ENCODE measurements around the gene KRT33B.

KRT33B gene

DNA sequence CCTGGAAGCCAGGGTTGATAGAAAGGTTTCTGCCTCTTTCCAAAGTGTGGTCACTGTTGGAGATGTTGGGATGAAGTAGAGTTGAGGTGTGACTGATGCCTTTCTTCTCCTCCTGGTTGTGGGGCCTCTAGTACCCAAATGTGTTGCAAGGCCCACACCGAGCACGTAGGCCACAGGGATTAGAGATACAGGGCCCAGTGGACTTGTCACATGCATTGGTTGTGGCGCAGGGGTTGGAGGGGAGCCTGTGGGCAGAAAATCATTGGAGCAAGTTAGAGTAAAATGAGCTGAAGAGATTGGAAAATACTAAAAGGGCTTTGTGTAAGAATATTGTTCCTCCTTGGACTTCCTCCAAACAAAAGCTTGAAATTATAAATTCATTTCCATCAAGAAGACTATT, 23.6 kb downstream of the KRT33B start:
- no peak for DNase-seq

DNA sequence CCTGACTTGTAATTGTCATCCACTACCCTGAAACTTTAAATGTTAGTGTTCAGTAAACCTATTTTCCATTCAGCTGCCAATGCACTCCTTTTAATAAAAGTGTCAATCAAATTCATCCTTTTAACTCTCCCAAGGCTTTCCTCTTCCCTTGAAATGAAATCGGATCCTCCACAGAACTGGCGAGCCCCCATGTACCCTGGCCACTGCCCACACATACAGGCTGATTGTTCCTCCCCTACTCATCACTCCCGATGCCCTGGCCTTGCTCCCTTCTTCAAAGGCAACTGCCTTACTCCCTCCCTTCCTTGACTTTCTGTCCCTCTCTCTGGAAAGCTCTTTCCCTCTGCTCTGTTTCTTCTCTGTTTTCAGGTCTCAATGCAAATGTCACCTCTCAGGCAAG, 26.6 kb downstream of the KRT33B start:
- no peak for DNase-seq

DNA sequence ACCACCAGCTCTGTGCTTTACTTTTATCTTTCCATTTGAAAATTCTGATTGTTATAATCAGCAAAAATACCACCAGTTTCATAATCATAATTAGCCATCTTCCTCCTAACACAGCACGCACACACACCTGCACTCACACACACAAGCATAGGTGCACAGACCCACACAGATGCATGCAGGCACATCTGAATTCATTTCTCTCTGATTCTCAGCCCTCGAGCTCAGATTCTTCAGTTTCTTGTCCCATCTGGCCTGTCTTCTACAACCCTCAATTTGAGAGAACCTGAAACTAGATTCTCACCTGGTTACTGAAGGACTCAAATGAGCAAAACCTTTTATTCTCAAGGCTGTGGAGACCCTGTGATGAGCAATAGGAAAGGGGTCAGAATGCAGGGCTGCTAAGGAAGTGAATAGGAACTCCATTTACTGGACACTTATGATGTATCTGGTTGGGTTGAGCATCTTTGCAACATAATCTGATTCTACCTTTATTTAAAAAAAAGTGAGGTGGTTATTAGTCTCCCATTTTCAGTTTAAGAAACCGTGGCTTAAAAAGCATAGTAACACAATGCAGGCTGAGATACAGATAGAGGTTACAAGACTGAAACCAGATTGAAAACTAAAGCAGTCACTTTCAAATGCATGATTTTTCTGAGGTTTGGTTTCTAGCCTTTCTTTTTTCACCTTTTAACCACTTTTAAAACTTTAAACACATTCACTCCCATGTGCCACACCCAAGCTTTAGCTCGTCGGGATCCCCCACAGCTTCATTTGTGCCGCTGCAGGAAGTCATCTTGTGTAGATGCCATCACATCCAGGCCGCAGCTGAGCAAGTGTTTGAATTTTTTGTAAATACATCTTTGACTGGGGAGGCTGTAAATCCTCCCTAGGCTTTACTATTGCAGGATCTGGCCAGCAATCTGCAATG, 28.4 kb downstream of the KRT33B start:
- no peak for DNase-seq

DNA sequence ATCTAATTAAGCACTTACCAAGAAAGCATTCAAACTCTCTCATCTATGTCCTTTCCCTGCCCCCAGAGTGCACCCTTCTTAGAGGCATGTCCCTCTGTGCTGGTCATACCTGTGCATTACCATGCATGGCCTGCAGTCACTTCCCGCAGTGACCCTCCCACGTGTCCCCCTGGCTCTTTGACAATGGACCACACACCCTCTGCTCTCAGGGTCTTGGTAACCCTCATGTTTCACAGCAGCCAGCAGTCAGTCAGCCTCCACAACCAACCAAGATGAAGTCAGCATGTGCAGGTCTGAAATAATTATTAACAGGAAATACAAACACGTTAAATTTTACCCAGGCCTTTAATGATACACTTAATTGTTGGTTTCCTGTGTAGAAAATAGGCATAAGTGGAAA, 29.1 kb downstream of the KRT33B start:
- no peak for DNase-seq

DNA sequence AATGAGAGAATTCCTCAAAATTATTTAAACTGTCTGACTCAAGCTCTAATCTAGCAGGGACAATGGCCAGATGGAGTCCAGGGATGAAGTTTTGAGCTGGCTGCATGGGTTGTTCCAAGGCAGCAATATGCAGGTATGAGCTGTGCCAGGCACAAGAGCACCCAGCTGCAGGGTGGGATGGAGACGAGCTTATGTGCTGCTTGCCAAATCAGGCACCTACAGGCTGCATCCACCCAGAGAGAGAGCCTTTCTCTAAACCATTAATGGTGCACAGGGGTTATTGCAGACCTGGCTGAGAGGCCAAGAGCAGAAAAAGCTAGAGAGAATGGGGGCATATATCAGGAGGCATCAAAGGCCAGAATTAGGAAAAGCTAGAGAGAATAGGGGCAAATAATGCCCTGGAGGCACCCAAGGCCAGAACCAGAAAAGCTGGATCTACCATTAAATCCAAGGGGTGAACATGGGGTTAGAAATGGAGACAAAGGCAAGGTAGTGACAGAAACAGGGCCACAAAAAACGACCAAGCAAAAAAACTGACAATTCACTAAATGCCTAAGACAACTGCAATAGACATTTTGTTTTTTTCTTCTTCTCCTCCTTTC, 29.9 kb downstream of the KRT33B start:
- no peak for DNase-seq

DNA sequence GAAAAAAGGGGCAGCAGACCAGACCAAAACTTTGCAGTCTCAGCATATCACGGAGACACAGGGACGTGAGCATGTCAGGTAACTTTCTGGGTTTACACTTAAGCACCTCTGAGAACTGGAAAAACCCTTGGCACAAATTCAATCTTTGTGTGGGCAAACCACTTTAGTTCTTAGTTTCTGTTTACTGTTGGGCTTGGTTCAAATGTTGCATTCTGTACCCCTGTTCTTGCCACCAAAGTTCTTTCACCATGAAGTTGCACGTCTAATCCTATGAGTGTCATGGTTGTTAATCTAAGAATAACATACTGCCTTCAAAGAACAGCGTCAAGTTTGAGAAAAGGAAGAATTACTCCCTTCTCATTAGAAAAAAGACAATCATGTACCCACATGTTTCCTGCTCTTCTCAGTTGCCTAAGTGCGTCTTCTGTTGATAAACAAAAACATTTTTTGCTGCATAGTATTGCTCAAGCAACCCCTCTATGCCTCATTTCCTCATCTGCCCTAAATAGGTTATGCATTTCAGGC, 30.6 kb downstream of the KRT33B start:
- DNase-seq = no peak

DNA sequence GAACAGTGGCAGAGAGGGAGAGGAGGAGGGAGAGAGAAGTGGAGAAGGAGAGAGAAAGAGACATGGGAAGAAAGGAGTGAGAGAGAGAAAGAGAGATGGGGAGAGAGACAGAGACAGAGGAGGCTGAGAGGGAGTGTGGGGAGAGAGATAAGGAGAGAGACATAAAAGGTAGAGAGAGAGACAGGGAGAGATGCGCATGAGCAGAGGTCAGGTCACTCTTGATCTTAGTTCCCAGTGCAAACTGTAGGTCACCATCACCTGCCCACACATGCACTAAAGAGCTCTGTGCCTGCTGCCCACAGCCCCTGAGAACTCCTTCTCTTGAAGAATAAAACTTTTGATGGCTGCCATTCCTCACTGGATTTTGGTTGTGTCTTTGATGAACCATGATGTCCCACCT, 33.9 kb downstream of the KRT33B start:
- no peak for DNase-seq

DNA sequence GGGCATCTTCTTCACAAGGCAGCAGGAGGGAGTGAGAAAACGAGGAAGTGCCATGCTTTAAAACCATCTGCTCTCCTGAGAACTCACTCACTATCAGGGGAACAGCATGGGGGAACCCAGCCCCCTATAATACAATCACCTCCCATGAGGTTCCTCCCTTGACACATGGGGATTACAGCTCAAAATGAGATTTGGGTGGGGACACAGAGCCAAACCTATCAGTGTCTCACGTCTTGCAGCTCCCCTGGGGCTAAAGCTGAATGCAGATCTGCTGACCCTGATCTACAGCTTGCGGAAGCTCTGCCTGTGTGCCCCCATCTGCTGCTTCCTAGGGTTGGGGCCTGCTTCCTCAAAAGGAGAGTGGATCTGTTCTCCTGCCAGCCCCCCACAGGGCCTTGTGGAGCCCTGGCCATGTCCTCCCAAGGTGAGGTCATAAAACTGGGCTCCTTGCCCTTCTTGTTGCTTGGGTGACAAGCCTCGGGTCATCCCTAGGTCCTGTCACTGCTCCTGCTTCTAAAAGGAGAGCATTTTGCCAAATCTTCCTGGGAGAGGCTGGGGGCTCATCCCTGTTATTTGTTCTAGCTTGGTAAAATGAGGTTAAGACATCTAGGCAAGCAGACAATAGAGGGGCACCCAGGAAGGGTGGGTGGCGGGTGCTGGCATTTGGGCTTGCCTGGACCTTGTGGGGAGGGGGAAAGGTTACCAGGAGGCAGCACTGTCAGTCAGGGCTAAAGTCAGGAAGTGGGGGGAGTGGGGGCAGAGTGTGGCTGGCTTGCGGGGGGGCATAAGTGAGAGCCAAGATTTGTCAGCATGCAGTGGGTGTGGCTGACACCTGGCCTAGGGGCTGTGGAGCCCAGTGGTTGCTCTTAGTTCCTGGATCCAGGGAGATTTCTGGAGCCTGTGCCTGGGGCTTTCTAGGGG, 35.0 kb downstream of the KRT33B start:
- no peak for DNase-seq

DNA sequence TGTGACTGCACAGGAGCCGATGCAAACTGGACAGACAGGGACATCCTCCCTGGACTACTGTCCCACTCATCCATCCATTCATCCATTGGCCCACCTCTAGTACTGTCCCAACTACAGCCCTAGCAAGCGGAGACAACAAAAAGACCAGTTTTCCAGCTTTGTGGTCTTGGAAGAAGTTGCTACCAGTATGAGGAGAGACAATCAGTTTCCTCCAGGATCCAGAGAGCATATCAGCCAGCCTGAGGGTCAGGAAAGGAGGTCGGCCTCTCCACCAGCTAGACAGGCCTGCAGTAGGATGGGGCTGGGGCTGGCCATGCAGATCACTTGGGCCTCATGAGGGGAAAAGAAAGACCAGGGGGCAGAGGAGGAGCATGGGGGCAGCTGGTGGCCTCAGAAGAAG, 35.8 kb downstream of the KRT33B start:
- DNase-seq = no peak

DNA sequence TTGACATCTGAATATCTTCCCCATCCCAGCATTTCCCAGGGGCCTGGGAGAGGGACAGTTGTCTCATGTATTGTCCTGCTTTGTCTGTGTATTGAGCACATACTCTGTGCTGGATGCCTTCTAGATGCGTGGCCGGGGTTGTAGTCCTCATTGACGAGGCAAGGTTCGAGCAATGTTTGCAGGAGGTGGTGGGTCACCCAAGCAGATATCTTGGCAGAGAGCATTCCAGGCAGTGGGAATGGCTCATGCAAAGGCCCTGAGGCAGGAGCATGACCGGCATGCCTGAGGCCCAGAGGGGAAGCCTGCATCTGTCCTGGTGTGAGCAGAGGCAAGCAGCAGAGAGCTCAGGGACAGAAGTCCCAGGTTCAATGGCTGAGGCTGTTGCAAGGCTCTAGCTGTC, 36.5 kb downstream of the KRT33B start:
- no peak for DNase-seq

DNA sequence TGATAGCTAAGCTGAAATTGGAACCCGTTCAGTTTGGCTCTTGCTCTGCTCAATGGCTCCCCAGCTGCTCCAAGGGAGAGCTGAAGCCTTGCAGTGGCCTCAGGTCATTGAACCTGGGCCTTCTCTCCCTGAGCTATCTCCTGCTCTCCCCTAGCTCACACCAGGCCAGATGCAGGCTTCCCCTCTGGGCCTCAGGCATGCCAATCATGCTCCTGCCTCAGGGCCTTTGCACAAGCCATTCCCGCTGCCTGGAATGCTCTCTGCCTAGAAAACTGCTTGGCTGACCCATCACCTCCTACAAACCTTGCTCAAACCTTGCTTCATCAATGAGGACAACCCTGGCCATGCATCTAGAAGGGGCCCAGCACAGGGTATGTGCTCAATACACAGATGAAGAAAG, 37.4 kb downstream of the KRT33B start:
- no peak for DNase-seq

DNA sequence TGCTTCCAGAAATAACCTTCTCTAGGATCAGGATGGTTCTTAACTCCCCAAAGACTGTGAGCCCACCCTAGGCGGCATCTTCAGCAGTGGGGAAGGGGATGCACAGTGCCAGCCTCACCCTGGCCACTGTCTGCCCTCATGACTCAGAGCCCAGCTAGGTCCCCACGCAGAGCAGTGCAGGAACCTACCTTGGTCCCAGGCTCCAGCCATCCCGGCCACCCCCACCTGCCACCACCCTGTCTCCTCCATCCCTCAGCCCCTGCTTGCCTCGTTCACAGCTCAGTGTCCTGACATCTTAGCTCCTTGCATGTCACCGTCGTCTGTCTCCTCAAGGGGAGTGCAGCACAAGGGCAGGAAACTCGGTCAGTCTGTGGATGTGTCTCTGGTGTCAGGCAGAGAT, 38.0 kb downstream of the KRT33B start:
- no peak for DNase-seq

DNA sequence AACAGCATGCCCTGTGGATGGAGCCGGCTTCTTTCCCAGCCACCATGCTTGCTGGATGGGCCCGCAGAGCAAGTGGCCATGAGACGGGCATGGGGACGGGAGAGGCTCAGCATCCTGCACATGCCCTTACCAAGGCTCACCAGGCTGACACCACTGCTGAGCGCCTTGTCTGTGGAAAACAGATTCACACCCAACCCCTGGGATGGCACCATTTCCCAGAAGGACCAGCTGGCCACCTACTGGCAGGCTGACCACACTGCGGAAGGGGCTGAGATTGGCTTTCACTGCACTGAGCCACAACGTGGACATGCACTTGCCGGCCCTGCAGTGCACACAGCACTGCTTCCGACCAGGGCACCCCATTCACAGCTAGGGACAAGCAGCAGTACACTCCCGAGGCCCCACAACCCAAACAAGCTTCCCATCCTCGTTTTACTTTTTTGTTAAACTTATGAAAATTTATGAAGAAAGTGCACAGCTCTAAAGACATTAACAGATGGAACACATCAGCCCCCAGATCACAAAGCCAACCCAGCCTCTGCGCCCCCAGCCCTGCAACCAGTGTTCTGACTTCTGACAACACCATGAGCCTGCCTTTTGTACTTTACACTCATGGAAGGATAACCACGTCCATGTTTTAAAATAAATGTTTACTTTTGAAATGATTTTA, 40.2 kb downstream of the KRT33B start:
- DNase-seq = no peak

DNA sequence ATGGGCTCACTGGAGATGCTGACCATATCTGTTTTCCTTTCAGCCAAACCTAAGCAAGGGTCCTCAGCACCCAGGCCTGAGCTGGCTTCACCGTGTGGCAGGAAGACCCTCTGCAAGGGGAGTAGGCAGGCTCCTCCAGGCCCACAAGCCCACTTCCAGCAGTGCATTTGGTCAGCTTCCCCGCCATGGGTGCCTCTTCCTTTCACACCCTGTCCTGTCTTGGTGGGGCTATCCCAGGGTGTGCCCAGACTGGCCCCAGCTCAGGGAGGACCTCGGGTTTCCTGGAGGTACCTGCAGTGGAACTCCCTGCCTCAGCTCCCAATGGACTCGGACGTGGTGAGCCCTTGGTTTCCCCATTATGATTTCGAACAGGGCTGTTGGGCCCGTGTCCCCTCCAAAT, 41.4 kb downstream of the KRT33B start:
- DNase-seq = no peak

DNA sequence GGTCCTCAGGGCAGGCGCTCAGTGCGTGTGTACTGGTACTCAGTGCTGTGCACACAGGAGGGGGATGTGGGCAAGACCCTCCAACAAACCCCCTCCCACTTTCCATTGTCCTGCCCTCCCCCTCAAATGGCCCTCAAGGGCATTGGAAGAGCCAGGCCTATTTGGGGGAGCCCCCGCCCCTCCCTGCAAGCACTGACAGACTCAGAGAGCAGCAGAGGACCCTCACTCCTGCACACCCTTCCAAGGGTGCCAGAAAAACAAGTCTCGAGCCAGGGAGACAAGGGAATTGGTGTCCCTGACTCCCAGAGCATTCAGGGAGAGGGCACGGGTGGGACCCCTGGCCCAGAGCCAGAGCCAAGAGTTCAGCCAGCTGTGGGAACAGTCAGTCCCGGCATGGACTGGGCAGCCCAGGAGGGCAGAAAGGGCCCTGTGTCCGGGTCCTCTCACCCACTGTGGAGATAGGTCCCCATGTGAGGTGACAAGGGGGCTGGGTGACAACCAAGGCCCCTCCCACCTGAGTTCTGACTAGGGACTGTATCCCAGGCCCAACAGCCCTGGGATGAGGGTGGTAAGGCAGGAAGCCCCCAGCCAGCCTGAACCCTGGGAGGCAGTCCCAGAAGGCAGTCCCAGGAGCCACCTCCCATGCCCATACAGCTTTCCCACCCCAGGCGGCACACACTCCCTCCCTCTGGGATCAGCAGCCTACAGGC, 42.0 kb downstream of the KRT33B start:
- no peak for DNase-seq

DNA sequence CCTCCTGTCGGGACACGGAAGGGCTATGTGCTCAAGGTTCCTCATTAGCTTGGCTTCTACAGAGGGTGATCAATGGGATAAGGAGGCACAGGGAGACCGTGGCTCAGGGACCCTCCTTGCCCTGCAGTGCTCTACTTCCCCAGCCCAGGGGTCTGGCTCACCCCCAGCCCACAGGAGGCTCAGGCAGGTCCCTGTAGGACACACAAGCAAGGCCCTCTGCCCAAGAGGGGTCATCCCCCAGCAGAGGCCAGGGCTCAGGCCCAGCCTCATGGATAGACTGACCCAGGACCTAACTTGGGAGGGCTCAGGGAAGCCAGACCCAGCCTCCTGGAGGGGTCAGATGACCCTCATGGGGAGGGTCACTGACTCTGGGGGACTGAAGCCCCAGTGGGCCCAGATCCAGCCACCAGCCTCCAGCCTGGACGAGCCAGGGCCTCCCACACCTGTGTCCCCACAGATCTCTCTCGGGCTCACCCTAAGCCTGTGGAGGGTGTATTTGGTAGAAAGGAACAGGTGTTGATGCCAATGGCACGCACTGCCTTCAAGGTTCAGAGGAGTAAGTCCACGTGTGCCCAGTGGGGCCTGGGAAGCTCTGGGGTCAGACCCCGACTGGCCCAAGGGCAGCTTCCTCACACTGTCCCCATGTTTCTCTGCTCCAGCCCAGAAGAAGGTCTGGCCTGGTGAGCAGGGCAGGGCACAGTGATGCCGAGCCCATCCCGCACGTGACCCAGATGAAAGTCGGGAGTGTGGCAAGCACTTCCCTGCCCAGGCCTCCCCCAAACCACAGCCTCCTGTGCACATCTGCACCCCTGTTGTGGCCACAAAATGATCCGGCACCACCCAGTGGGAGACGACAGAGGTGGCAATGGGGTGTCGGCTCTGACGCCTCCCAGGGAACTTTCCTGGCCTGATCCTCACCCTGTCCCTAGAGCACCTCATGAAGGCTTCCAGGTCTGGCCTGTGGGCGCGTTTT, 43.2 kb downstream of the KRT33B start:
- DNase-seq = no peak

DNA sequence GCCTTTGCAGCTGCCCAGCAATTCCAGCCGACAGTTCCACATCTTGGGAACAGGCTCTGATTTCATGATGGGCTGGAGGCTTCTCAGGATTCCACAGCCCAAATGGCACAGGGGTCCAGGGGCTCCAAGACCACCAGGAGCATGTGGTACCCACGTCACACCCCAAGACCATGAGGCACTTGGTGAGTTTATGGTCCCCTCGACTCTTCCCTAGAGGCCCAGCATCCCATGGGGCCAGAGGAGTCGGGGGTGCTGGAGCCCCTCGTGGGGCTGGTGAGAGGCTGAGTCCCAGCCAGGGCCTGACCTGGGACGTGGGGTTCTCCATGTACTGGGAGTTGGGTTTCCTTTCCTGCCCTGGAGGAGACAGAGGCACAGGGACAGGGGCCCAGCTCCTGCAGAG, 44.0 kb downstream of the KRT33B start:
- no peak for DNase-seq

DNA sequence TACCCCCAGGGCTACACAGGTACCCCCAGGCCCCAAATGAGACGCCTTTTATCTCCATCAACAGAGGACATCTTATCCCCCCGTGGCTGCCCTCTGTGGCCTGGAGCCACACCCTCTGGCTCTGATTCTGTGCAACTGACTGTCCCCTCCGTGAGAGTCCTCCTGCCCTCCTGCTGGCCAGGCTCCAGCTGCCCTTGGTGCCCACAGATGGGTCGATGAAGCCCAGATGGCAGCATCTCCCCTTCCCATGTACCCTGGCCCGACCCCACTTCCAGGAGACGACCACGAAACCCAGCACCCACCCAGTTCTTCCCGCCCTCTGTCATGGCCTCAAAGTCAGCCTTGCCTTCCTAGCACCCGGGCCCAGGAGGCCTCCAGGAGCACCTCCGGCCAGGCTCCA, 44.5 kb downstream of the KRT33B start:
- no peak for DNase-seq

DNA sequence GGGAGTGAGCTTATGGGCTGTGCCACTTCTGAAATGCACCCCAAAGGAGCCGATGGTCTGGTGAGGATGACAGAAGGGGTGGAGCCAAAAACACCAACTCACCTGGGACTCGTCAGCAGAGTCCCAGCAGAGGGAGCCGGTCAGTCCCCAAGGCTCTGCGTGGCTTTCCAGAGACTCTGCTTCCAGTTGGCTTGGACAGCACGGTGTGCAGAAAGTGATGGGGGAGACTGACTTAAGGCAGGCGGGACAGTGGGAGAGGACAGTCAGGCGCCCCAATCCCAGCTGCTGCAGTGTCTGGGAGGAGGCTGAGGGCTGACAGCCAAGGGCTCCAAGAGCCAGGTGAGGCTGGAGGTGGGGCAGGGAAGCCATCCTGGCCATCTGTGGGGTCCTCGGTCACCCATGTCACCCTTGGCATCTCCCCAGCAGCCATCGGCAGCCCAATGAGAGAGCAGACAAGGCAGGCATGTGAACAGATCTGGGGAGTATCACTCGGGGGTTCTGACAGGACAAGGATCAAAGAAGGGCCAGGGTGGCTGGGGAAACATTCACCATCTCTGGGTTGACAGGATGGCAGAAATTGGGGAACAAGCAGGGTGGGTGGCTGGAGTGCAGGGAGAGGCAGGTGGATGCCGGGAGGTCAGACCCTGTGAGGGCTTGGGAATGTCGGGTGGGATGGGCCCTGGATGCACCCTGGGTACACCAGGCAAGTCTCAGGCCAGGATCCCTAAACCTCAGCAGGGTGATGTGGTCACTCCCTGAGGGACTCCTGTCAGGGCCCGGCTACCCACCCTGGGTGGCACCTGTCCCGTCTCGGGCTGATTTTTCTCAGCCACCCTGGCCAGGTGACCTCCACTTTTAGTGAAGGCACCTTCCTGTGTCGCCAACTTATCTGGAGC, 45.2 kb downstream of the KRT33B start:
- no peak for DNase-seq

Data from activated CD4-positive, alpha-beta T cell treated with anti-CD3 and anti-CD28 coated beads for 1 hour (primary cell).